Activated CD4-positive, alpha-beta T cell treated with anti-CD3 and anti-CD28 coated beads, Interleukin-2, amount 10 ng/mL, durations not matched to agents 24 days and 14 days (primary cell): ENCODE results near the gene RNASEH1. TPM values are rescaled to one million over a fixed set of nuclear protein-coding genes. Genes with fewer than 3 reads are reported as not detected.
A peak's percentile ranks its signal among the peaks of the same experiment; 100 is the strongest.

Experiments used
- DNase-seq: peaks from one replicate; pipeline ENCODE4 v3.0.0; 2022
- H3K27ac Mint-ChIP-seq: one replicate; pipeline ENCODE4 v1.8.0; 2022; ENCODE audit warnings: mild to moderate bottlenecking, mixed read lengths
- H3K27me3 Mint-ChIP-seq: one replicate; pipeline ENCODE4 v1.8.0; 2022; ENCODE audit warnings: mixed read lengths
- H3K36me3 Mint-ChIP-seq: one replicate; pipeline ENCODE4 v1.8.0; 2022; ENCODE audit warnings: low read depth, mild to moderate bottlenecking, mixed read lengths
- H3K4me1 Mint-ChIP-seq: one replicate; pipeline ENCODE4 v1.8.0; 2021; ENCODE audit warnings: mixed read lengths
- H3K4me3 Mint-ChIP-seq: one replicate; pipeline ENCODE4 v1.8.0; 2022; ENCODE audit warnings: mild to moderate bottlenecking, moderate library complexity, mixed read lengths
- H3K9me3 Mint-ChIP-seq: one replicate; pipeline ENCODE4 v1.8.0; 2021; ENCODE audit warnings: mixed read lengths
- intact Hi-C: fragments of 100-400 bp; cut with micrococcal nuclease; formaldehyde crosslinking; loops from one replicate; pipeline ENCODE4 v1.15.1; 2023
- total RNA-seq: library from RNA; stranded (reverse); gene quantifications from 2 replicates; pipeline ENCODE4 v1.2.3, GENCODE V29; 2022

Gene RNASEH1
- total RNA-seq, 1 donor from 2014 or later = 29.8 TPM

DNA sequence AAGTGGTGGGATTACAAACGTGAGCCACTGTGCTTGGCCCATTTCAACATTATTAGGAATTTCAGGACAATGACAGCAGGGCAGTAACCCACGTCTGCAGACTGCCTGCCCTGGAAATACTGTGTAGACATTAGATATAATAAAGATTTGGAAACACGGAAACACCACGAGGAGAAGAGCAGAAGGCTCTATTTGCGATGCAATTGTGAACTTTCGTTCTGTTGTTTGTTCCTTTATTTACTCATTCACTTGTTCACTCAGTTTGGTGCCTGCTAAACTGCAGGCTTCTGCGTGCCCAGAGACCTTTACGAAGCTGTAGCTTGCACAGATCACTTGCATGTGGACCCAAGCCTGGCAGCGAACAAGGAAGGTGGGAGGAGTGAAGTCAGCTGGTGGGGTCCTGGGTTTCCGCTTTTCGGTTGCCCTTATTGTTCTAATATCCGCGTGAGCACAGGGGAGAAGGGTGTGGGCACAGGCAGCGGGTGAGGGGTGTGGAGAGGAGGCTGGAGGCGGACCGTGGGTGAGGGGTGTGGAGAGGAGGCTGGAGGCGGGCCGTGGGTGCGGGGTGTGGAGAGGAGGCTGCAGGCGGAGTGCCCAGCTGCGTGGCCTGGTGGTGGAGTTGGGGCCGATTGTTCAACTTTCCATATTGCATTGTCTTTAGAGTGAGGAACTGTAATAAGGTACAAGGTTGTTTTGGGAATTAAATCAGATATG is 40.2 kb upstream of the RNASEH1 start:
- H3K27me3 Mint-ChIP-seq = peaks cover 18% of the 10 kb centered on the region
- DNase-seq = no peak
- H3K9me3 Mint-ChIP-seq = no peaks in the 10 kb centered on the region
- H3K36me3 Mint-ChIP-seq = no peaks in the 10 kb centered on the region
- no peak overlapping the region for H3K27ac Mint-ChIP-seq
- intact Hi-C loops = no loop called here
- peaks cover 11% of the 10 kb centered on the region for H3K4me1 Mint-ChIP-seq
- no peak overlapping the region for H3K4me3 Mint-ChIP-seq

DNA sequence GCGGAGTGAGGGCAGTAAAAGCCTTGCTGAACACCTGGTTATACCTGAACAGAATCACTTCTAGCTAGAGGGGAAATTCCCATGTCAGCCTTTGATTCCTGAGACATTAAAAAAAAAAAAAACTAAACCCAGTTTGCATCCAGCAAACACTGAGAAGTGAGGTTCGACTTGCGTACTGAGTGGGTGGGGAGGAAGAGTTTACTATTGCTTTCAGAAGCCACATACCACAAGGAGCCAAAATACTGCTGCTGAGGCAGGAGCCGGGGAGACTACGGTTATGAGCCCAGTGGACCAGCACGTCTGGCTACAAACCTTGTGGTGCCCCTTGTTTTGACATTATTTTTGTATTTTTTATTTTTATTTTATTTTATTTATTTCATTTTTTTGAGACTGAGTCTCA is 39.4 kb upstream of the RNASEH1 start:
- H3K4me1 Mint-ChIP-seq = peaks cover 11% of the 10 kb centered on the region
- peaks cover 20% of the 10 kb centered on the region for H3K27me3 Mint-ChIP-seq
- intact Hi-C loops = loop anchor here (1.0 to 2.0 kb wide), 3 partner anchors 17 to 54 kb away; partner anchors contain the start of gene RNASEH1
- DNase-seq = no peak
- peak overlapping the region; percentile 43 for H3K4me3 Mint-ChIP-seq
- no peaks in the 10 kb centered on the region for H3K9me3 Mint-ChIP-seq
- no peaks in the 10 kb centered on the region for H3K36me3 Mint-ChIP-seq
- H3K27ac Mint-ChIP-seq = peak overlapping the region; percentile 42

GRCh38 chr2:3596901-3597417 is 38.8 kb upstream of the RNASEH1 start:
- Mint-ChIP-seq H3K27ac (no peak overlapping the region), H3K4me1 (peaks cover 11% of the 10 kb centered on the region), H3K27me3 (peaks cover 20% of the 10 kb centered on the region), H3K36me3 (no peaks in the 10 kb centered on the region), H3K4me3 (no peak overlapping the region), H3K9me3 (no peaks in the 10 kb centered on the region)
- no peak for DNase-seq
- intact Hi-C loops = loop anchor here (1.0 to 2.0 kb wide), 3 partner anchors 16 to 54 kb away; partner anchors contain the start of gene RNASEH1

DNA sequence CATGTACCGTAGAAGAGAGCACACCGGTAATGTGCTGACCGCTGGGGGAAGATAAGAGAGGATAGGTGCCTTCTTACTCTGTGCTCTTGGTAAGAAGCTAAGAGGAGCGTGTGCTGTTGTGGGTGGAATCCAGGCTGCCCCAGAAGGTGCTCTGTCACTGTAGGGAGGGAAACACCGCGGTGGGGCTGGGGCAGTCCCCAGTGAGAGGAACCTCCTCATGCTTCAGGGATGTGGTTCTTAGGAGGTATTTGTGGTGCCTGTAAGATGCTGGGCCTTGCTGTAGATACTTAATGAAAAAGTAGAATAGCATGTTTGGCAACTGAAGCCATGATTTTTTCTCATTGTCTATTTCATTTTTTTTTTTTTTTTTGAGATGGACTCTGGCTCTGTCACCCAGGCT is 37.9 kb upstream of the RNASEH1 start:
- H3K9me3 Mint-ChIP-seq = no peaks in the 10 kb centered on the region
- H3K36me3 Mint-ChIP-seq = no peaks in the 10 kb centered on the region
- H3K4me1 Mint-ChIP-seq = peaks cover 11% of the 10 kb centered on the region
- DNase-seq = peak; percentile 71
- intact Hi-C loops = loop anchor here (2.0 kb wide), 2 partner anchors 15 to 37 kb away; partner anchors contain the start of gene RNASEH1
- no peak overlapping the region for H3K4me3 Mint-ChIP-seq
- H3K27me3 Mint-ChIP-seq = peaks cover 20% of the 10 kb centered on the region
- no peak overlapping the region for H3K27ac Mint-ChIP-seq

- Mint-ChIP-seq H3K9me3 (no peaks in the 10 kb centered on the region), H3K4me1 (peaks cover 11% of the 10 kb centered on the region), H3K27me3 (peaks cover 20% of the 10 kb centered on the region), H3K36me3 (no peaks in the 10 kb centered on the region), H3K27ac (no peak overlapping the region), H3K4me3 (no peak overlapping the region)
- no peak for DNase-seq
- intact Hi-C loops = no loop called here
These were observed 37.3 kb upstream of the RNASEH1 start for GRCh38 chr2:3595404-3595803.

DNA sequence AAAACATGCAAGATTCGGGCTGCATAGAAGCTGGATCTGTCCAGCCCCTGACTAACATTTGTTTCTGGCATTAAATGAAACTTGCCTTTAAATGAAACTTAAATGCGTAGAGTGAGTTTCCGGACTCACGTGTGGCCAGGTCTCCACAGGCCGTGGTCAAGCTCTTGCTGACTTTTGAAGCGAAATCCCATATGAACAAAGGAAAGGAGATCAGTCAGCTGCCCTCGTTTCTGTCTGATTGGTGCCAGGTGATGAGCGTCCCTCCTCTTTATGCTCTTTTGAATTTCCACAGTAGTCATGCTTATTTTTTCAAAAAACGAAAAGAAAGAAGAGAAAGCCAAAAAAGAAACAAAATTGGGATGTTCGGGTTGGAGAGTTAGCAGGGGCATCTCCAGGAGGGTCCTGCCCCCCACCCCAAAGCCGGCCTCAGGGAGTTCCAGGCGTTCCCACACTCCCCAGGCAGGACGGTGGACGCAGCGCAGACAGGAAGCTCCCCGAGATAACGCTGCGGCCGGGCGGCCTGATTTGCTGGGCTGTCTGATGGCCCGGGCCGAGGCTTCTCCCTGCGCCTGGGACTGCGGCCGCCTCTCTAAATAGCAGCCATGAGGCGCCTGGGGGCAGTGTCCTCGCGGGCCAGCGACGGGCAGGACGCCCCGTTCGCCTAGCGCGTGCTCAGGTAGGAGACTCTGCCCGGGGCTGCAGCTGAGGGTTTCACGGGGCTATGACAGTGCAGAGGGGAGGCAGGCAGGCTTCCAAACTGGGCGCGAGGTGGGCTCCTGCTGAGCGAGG is 36.6 kb upstream of the RNASEH1 start, which contains the start of gene COLEC11:
Gene COLEC11 (plus strand): TSS at position 620 of the 789 bp plus-strand sequence. CDS start 9,229 bp downstream, outside the sequence.
- no peak within 1 kb of the TSS for H3K4me3 Mint-ChIP-seq

DNA sequence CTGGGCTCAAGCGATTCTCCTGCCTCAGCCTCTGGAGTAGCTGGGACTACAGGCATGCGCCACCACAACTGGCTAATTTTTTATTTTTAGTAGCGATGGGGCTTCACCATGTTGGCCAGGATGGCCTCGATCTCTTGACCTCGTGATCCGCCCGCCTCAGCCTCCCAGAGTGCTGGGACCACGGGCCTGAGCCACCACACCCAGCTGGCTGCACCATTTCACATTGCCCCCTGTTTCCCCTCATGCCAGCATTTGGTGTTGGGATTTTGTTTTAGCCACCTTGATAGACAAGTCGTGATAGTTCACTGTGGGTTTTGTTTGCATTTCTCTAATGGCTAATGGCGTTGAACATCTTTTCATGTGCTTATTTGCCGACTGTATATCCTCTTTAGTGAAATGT is 31.0 kb upstream of the RNASEH1 start:
- Mint-ChIP-seq H3K9me3 (no peaks in the 10 kb centered on the region), H3K4me1 (no peaks in the 10 kb centered on the region), H3K27me3 (peaks cover 6% of the 10 kb centered on the region), H3K4me3 (no peak overlapping the region), H3K36me3 (peaks cover 5% of the 10 kb centered on the region), H3K27ac (no peak overlapping the region)
- intact Hi-C loops = no loop called here
- no peak for DNase-seq

More for the DNA sequence above, 36.6 kb upstream of the RNASEH1 start, which contains the start of gene COLEC11:
- no peak for DNase-seq
- Mint-ChIP-seq H3K27ac (no peak within 1 kb of the TSS), H3K4me1 (peaks cover 11% of the 10 kb centered on the region), H3K27me3 (peaks cover 20% of the 10 kb centered on the region), H3K36me3 (no peaks in the 10 kb centered on the region), H3K9me3 (no peaks in the 10 kb centered on the region)
- intact Hi-C loops = no loop called here

GRCh38 chr2:3588084-3588483 is 30.0 kb upstream of the RNASEH1 start:
- DNase-seq = no peak
- H3K36me3 Mint-ChIP-seq = peaks cover 10% of the 10 kb centered on the region
- H3K27me3 Mint-ChIP-seq = no peaks in the 10 kb centered on the region
- H3K4me1 Mint-ChIP-seq = no peaks in the 10 kb centered on the region
- H3K27ac Mint-ChIP-seq = no peak overlapping the region
- no peak overlapping the region for H3K4me3 Mint-ChIP-seq
- intact Hi-C loops = no loop called here
- no peaks in the 10 kb centered on the region for H3K9me3 Mint-ChIP-seq

DNA sequence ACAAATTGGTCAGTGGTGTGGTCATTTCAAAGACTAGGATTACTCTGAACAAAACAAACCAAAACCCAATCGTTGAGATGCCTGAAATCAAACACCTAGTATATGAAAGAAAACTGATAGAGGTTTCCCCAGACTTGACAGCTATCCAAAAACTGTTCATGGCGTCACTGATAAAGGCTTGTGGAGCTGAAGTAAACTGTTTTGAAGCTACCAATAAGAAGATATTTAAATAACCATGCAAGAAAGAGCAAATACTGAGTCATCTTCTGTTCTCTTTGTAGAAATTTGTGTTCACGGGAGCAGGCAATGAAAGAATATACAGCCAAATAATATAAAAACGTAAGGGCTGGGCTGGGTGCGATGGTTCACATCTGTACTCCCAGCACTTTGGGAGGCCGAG is 29.3 kb upstream of the RNASEH1 start:
- Mint-ChIP-seq H3K27me3 (no peaks in the 10 kb centered on the region), H3K4me1 (no peaks in the 10 kb centered on the region), H3K4me3 (no peak overlapping the region), H3K36me3 (peaks cover 15% of the 10 kb centered on the region), H3K9me3 (no peaks in the 10 kb centered on the region), H3K27ac (no peak overlapping the region)
- intact Hi-C loops = no loop called here
- DNase-seq = no peak

DNA sequence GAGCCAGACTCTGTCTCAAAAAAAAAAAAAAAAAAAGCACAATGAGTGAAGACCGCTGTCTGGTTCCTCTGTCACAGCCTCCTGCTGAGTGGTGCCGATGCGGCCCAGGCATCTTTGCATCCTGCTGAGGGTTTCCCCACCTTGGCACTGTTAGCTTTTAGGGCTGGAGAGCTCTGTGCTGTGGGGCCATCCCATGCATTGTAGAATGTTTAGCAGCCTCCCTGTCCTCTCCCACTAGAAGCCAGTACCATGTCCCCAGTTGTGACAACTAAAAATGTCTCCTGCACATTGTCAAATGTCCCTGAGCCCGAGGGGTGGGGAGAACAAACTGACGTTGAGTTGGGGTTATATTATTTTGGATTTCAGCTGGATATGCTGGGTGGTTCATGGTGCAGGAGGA is 28.9 kb upstream of the RNASEH1 start:
- Mint-ChIP-seq H3K27ac (no peak overlapping the region), H3K27me3 (no peaks in the 10 kb centered on the region), H3K4me1 (no peaks in the 10 kb centered on the region), H3K9me3 (no peaks in the 10 kb centered on the region), H3K36me3 (peaks cover 18% of the 10 kb centered on the region), H3K4me3 (no peak overlapping the region)
- intact Hi-C loops = no loop called here
- DNase-seq = no peak

DNA sequence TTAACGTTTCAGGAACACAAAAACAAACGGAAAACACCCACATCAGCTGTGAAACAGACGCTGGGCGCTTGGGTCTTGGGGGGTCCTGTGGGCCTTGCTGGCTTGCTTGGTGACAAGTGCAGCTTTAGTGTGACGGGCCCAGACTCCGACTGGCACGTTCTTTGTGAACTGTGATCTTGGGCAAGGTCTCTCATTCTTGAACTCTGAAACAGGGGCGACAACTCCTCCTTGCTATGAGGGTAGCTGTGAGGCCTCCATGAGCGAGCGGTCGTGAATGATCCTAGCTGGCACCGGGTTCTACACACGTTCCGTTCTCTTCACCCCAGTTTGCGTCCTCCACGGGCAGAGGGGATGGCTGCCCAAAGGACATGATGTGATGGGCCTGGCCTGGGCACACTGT is 28.1 kb upstream of the RNASEH1 start:
- no peak for DNase-seq
- Mint-ChIP-seq H3K27me3 (no peaks in the 10 kb centered on the region), H3K36me3 (peaks cover 26% of the 10 kb centered on the region), H3K4me1 (no peaks in the 10 kb centered on the region), H3K27ac (no peak overlapping the region), H3K4me3 (no peak overlapping the region), H3K9me3 (no peaks in the 10 kb centered on the region)
- intact Hi-C loops = no loop called here

- H3K4me1 Mint-ChIP-seq = peaks cover 1% of the 10 kb centered on the region
- H3K36me3 Mint-ChIP-seq = peaks cover 33% of the 10 kb centered on the region
- intact Hi-C loops = no loop called here
- H3K27me3 Mint-ChIP-seq = no peaks in the 10 kb centered on the region
- H3K4me3 Mint-ChIP-seq = no peak overlapping the region
- H3K9me3 Mint-ChIP-seq = no peaks in the 10 kb centered on the region
- H3K27ac Mint-ChIP-seq = no peak overlapping the region
- no peak for DNase-seq
These were observed 27.4 kb upstream of the RNASEH1 start for GRCh38 chr2:3585261-3586109.

GRCh38 chr2:3584608-3585260 is 26.6 kb upstream of the RNASEH1 start:
- Mint-ChIP-seq H3K36me3 (peaks cover 41% of the 10 kb centered on the region), H3K27me3 (no peaks in the 10 kb centered on the region), H3K9me3 (no peaks in the 10 kb centered on the region), H3K4me3 (no peak overlapping the region), H3K27ac (no peak overlapping the region), H3K4me1 (peaks cover 4% of the 10 kb centered on the region)
- intact Hi-C loops = no loop called here
- DNase-seq = no peak
